Left lung (tissue), 10 donors: Measurements from ENCODE around the gene VCAN. TPM values are rescaled to one million over a fixed set of nuclear protein-coding genes. Genes with fewer than 3 reads are reported as not detected.

Experiments
- ATAC-seq: fragments of 200-7000 bp; cut with Tn5 transposase; one replicate; pipeline ENCODE4 v1.9.1; 2020; ENCODE audit warnings: moderate library complexity
- DNase-seq, 4 donors: peaks; one replicate each; pipeline ENCODE4 v3.0.0-alpha.2; 2013 to 2020
- H3K27ac ChIP-seq, 2 donors: fragments of 200-600 bp; sonication (generic) in 1 of 2; one replicate each; pipeline versions ENCODE4 v1.5.0 to v1.8.0; 2020 to 2021
- H3K27me3 ChIP-seq, 2 donors: fragments of 200-600 bp; sonication (generic) in 1 of 2; one replicate each; pipeline versions ENCODE4 v1.5.0 to v1.8.0; 2020 to 2021
- H3K36me3 ChIP-seq, 2 donors: fragments of 200-600 bp; sonication (generic) in 1 of 2; one replicate each; pipeline versions ENCODE4 v1.5.0 to v1.8.0; 2020 to 2021
- H3K4me1 ChIP-seq, 2 donors: fragments of 200-600 bp; one replicate each; pipeline ENCODE4 v1.8.0; 2021
- H3K4me3 ChIP-seq, 2 donors: fragments of 200-600 bp; sonication (generic) in 1 of 2; one replicate each; pipeline versions ENCODE4 v1.5.0 to v1.8.0; 2020 to 2021; ENCODE audit warnings: mild to moderate bottlenecking in 1 of 2
- H3K9me3 ChIP-seq, 2 donors: fragments of 200-600 bp; sonication (generic) in 1 of 2; one replicate each; pipeline versions ENCODE4 v1.5.0 to v1.8.0; 2020 to 2021
- intact Hi-C, 2 donors: fragments of 100-400 bp; cut with DNase I; formaldehyde crosslinking; loops; one replicate each; pipeline versions ENCODE4 v1.11.2 to v1.14.2; 2022
- polyA plus RNA-seq, 6 donors: library from polyadenylated mRNA; unstranded; fragments of 120-200 nt; gene quantifications; one replicate each; pipeline ENCODE4 v1.2.1, GENCODE V29; 2013; ENCODE audit not compliant: insufficient read length in 6 of 6
- total RNA-seq, 2 donors: library from RNA; stranded (reverse); fragmentation: NEBNext Ultra II Directional; extraction: Animal tissue kit (Norgen Biotek cat#: 25700); gene quantifications; one replicate each; pipeline ENCODE4 v1.2.1, GENCODE V29; 2021
- TF ChIP-seq, protein P1 (sequence below), 2 donors: fragments of 200-600 bp; sonication (generic) in 1 of 2; IDR thresholded peaks; one replicate each; pipeline versions ENCODE4 v1.5.0 to v1.8.0; 2021; ENCODE audit warnings: antibody characterized with exemption in 2 of 2
- donor health status: DM: no; HTN: yes; CAD: no.
- donor health status: DM: no; HTN: no; CAD: no.

The VCAN gene
- total and polyA plus RNA-seq, 8 donors = 217 to 598 (median 513) TPM

DNA sequence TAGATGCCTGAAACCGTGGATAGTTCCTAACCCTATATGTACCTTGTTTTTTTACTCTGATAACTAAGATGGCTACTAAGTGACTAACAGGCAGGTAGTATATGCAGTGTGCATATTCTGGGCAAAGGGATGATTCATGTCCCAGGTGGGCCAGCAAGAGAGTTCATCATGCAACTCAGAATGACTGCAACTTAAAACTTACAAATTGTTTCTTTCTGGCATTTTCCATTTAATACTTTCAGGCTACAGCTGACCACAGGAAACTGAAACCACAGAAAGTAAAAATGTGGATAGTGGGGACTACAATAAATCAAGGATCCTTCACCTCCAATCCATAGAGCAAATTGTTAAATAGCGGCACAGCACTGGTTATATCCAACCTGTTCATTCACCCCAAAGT lies 30.7 kb upstream of the VCAN start:
- H3K4me1 ChIP-seq = no peaks in the 10 kb centered on the region
- H3K9me3 ChIP-seq = peaks cover 0 to 5% of the 10 kb centered on the region in 2 donors
- TF ChIP-seq, protein P1, sequence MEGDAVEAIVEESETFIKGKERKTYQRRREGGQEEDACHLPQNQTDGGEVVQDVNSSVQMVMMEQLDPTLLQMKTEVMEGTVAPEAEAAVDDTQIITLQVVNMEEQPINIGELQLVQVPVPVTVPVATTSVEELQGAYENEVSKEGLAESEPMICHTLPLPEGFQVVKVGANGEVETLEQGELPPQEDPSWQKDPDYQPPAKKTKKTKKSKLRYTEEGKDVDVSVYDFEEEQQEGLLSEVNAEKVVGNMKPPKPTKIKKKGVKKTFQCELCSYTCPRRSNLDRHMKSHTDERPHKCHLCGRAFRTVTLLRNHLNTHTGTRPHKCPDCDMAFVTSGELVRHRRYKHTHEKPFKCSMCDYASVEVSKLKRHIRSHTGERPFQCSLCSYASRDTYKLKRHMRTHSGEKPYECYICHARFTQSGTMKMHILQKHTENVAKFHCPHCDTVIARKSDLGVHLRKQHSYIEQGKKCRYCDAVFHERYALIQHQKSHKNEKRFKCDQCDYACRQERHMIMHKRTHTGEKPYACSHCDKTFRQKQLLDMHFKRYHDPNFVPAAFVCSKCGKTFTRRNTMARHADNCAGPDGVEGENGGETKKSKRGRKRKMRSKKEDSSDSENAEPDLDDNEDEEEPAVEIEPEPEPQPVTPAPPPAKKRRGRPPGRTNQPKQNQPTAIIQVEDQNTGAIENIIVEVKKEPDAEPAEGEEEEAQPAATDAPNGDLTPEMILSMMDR (IDR thresholded peaks at IDR 0.05) = no peak
- no peaks in the 10 kb centered on the region for H3K27me3 ChIP-seq
- DNase-seq (no peak), ATAC-seq (no peak)
- no peaks in the 10 kb centered on the region for H3K36me3 ChIP-seq
- intact Hi-C loops = no loop called here
- no peak overlapping the region for H3K27ac ChIP-seq
- H3K4me3 ChIP-seq = no peak overlapping the region

DNA sequence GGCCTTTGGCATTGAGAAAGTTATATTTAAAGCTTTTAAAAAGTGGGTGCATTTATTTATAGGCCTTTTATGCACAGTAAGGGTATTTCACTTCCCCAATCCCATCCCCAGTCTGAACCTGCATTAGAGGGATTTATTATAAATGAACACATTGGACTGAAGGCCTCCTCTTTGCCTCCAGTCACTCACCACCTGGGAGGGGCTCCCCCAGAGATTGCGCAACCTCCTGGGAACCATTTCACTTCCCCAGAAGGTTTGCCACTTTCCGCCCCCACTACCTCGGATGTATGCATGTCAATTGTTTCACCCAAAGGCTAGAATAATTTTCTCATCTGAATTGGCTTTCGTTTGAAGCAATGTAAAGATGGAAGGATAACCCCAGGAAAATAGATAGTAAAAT lies 29.8 kb upstream of the VCAN start:
- Histone ChIP-seq H3K27me3 (no peaks in the 10 kb centered on the region), H3K4me3 (no peak overlapping the region), H3K36me3 (no peaks in the 10 kb centered on the region), H3K27ac (no peak overlapping the region), H3K4me1 (no peaks in the 10 kb centered on the region), H3K9me3 (peaks cover 0 to 5% of the 10 kb centered on the region in 2 donors)
- ATAC-seq = no peak
- TF ChIP-seq, protein P1 (IDR thresholded peaks at IDR 0.05) = no peak
- DNase-seq = no peak
- intact Hi-C loops = no loop called here

DNA sequence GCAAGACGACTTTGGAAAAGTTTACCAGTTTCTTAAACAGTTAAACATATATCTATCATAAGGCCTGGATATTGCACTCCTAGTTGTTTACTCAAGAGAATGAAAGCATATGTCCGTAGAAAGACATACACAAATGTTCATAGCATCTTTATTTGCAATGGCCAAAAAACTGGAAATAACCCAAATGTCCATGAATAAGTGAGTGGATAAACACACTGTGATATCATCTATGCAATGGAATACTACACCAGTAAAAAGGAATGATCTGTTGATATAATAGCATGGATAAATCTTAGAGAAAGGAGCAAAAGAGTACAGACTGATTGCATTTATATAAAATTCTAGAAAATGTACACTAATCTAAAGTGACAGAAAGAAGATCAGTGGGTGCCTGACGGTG lies 28.0 kb upstream of the VCAN start:
- no peaks in the 10 kb centered on the region for H3K4me1 ChIP-seq
- no peaks in the 10 kb centered on the region for H3K27me3 ChIP-seq
- H3K9me3 ChIP-seq = no peaks in the 10 kb centered on the region
- H3K36me3 ChIP-seq = no peaks in the 10 kb centered on the region
- H3K4me3 ChIP-seq = no peak overlapping the region
- intact Hi-C loops = no loop called here
- TF ChIP-seq, protein P1 (IDR thresholded peaks at IDR 0.05) = no peak
- H3K27ac ChIP-seq = no peak overlapping the region
- DNase-seq (no peak), ATAC-seq (no peak)

DNA sequence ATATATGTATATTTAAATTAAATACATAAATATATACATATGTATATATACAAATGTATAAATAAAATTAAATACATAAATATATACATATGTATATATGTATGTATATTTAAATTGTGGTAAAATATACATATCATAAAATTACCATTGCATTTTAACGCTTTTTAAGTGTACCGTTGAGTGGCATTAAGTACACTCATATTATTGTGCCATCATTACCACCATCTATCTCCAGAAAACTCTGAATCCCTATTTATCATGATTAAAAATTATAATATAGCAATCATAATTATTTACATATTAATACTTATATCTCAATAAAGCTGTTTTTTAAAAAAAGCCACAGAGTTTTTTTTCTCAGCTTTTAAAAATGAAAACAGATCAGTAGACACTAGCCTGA lies 27.1 kb upstream of the VCAN start:
- no peak overlapping the region for H3K27ac ChIP-seq
- H3K27me3 ChIP-seq = no peaks in the 10 kb centered on the region

DNA sequence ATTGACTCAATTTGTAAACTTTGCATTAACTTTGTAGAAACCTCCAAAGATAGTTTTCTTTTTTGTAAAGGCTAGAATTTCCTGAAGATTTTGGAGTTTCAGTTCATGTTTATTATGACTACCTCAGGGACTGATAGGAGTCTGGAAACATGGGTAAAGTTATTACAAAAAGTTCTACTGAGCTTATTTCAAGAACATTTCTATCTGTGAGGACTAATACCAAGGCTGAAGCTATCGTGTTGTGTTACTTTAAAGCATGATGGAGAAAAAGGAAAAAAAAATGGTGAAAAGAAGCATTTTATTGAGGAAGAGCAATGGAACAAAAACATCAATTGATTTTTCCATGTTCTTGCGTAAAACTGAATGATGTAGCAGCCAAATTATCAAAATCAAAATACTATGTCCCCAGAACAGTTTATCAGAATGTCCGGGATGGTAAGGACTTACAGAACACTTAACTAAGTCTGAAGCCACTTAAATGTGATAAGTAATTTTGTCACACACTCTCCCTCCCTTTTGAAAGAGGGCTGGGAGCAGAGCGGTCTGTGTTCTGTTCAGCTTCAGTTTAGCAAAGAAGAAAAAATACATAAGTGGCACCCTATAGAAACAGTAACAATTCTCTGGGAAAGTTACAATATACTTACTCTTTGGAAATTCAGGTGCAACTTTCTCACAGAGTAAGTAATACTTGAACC lies 25.1 kb upstream of the VCAN start:
- TF ChIP-seq, protein P1 (IDR thresholded peaks at IDR 0.05) = no peak
- intact Hi-C loops = no loop called here

More for the DNA sequence above, 27.1 kb upstream of the VCAN start:
- no peaks in the 10 kb centered on the region for H3K36me3 ChIP-seq
- no peak for ATAC-seq
- H3K4me3 ChIP-seq = no peak overlapping the region
- DNase-seq = no peak
- TF ChIP-seq, protein P1 (IDR thresholded peaks at IDR 0.05) = no peak
- no peaks in the 10 kb centered on the region for H3K4me1 ChIP-seq
- no peaks in the 10 kb centered on the region for H3K9me3 ChIP-seq
- intact Hi-C loops = no loop called here

More for the DNA sequence above, 25.1 kb upstream of the VCAN start:
- H3K36me3 ChIP-seq = no peaks in the 10 kb centered on the region
- H3K27ac ChIP-seq = no peak overlapping the region
- H3K27me3 ChIP-seq = no peaks in the 10 kb centered on the region
- DNase-seq = no peak
- no peak for ATAC-seq
- H3K9me3 ChIP-seq = no peaks in the 10 kb centered on the region
- H3K4me1 ChIP-seq = no peaks in the 10 kb centered on the region
- H3K4me3 ChIP-seq = no peak overlapping the region
